Mesodermal cell (in vitro differentiated cells): ENCODE data around the gene ZGLP1.
"Not testable (repeated sequence)": the region's sequence is repeated elsewhere in the genome, so short reads cannot be mapped to it uniquely, and the experiment has no call there.

ENCODE experiments used
- H3K27ac ChIP-seq: 2 replicates; pipeline ENCODE4 v1.7.0; 2013; ENCODE audit warnings: mild to moderate bottlenecking, low read depth, low read length, moderate library complexity; ENCODE audit not compliant: severe bottlenecking
- H3K36me3 ChIP-seq: 2 replicates; pipeline ENCODE4 v1.7.1; 2013; ENCODE audit warnings: mild to moderate bottlenecking, low read length, moderate library complexity; ENCODE audit not compliant: control insufficient read depth, insufficient read depth
- H3K4me1 ChIP-seq: one replicate; pipeline ENCODE4 v1.7.1; 2013; ENCODE audit warnings: mild to moderate bottlenecking, low read length; ENCODE audit not compliant: insufficient read depth, control insufficient read depth, poor library complexity, severe bottlenecking
- H3K4me3 ChIP-seq: 2 replicates; pipeline ENCODE4 v1.7.0; 2013; ENCODE audit warnings: low read length, control low read depth, mild to moderate bottlenecking; ENCODE audit not compliant: insufficient read depth, poor library complexity, severe bottlenecking; ENCODE audit errors: extremely low read depth
- H3K9me3 ChIP-seq: 2 replicates; pipeline ENCODE4 v1.7.1; 2013; ENCODE audit warnings: mild to moderate bottlenecking, low read length, moderate library complexity; ENCODE audit not compliant: control insufficient read depth
- WGBS, 2 experiments: methylation state at CpG; one replicate each; pipeline ENCODE4 v1.1.5; 2013; ENCODE audit warnings: missing lambda C conversion rate in 2 of 2; ENCODE audit not compliant: insufficient coverage in 2 of 2; 5-methylcytosine and 5-hydroxymethylcytosine counted together

ZGLP1 gene

DNA sequence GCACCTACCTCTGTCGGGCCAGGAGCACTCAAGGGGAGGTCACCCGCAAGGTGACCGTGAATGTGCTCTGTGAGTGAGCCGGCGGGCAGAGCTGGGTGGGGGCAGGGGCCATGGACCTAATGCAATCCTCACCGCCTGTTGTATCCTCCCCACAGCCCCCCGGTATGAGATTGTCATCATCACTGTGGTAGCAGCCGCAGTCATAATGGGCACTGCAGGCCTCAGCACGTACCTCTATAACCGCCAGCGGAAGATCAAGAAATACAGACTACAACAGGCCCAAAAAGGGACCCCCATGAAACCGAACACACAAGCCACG, 24.7 kb downstream of the ZGLP1 start:
- Histone ChIP-seq H3K9me3 (no peaks in the 10 kb centered on the region), H3K36me3 (no peaks in the 10 kb centered on the region), H3K4me3 (no peak overlapping the region), H3K4me1 (no peaks in the 10 kb centered on the region), H3K27ac (no peak overlapping the region)
- 96 to 99% methylated on average over 13 of the region's 13 CpGs for WGBS, 2 experiments

DNA sequence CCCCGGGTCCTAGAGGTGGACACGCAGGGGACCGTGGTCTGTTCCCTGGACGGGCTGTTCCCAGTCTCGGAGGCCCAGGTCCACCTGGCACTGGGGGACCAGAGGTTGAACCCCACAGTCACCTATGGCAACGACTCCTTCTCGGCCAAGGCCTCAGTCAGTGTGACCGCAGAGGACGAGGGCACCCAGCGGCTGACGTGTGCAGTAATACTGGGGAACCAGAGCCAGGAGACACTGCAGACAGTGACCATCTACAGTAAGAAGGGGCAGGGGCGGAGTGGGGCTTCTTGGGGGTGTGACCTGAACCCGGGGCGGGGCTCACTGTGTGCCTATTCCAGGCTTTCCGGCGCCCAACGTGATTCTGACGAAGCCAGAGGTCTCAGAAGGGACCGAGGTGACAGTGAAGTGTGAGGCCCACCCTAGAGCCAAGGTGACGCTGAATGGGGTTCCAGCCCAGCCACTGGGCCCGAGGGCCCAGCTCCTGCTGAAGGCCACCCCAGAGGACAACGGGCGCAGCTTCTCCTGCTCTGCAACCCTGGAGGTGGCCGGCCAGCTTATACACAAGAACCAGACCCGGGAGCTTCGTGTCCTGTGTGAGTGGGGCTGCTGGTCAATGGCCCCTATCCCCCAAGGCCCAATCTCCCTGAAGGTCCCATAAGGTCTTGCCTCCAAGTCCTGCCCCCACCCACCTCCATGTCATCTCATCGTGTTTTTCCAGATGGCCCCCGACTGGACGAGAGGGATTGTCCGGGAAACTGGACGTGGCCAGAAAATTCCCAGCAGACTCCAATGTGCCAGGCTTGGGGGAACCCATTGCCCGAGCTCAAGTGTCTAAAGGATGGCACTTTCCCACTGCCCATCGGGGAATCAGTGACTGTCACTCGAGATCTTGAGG, 25.3 kb downstream of the ZGLP1 start:
- Histone ChIP-seq H3K36me3 (no peaks in the 10 kb centered on the region), H3K9me3 (no peaks in the 10 kb centered on the region), H3K4me1 (no peaks in the 10 kb centered on the region), H3K4me3 (no peak overlapping the region), H3K27ac (no peak overlapping the region)
- WGBS, 2 experiments, result 95% methylated on average over 30 to 32 of the region's 34 CpGs

DNA sequence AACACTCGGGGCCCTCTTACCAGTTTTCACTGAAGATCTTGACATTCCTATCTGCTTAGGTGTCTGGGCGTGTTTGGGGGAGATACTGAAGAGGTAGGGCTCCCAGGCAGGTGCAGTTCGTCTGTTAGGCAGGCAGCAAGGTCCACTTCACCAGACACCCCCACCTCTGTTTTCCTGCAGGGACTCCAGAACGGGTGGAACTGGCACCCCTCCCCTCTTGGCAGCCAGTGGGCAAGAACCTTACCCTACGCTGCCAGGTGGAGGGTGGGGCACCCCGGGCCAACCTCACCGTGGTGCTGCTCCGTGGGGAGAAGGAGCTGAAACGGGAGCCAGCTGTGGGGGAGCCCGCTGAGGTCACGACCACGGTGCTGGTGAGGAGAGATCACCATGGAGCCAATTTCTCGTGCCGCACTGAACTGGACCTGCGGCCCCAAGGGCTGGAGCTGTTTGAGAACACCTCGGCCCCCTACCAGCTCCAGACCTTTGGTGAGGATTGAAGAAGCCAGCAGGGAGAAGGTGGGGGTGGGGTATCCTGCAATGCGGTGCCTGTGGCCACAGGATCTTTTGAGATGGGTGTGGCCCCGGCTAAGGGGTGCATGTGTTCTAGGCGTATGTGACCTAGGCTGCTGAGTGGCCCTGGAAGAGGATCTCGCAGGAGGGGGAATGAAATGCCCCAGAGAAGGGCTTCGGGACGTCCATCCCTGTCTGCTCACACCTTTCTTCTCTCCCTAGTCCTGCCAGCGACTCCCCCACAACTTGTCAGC, 26.1 kb downstream of the ZGLP1 start:
- Histone ChIP-seq H3K9me3 (no peaks in the 10 kb centered on the region), H3K36me3 (no peaks in the 10 kb centered on the region), H3K27ac (no peak overlapping the region), H3K4me1 (no peaks in the 10 kb centered on the region), H3K4me3 (no peak overlapping the region)
- 78 to 87% methylated on average over 17 to 19 of the region's 23 CpGs for WGBS, 2 experiments

DNA sequence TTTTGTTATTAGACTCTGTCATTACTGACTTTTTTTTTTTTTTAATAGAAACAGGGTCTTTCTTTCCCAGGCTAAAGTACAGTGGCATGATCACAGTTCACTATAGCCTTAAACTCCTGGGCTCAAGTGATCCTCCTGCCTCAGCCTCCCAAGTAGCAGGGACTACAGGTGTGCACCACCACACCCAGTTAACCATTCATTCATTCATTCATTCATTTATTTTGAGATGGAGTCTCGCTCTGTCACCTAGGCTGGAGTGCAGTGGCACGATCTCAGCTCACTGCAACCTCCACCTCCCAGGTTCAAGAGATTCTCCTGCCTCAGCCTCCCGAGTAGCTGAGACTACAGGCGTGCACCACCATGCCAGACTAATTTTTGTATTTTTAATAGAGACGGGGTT, 27.6 kb downstream of the ZGLP1 start:
- WGBS, 2 experiments, result 81 to 98% methylated on average over 4 to 5 of the region's 5 CpGs
- not testable (repeated sequence) for H3K27ac ChIP-seq, H3K4me3 ChIP-seq, H3K36me3 ChIP-seq, H3K4me1 ChIP-seq, H3K9me3 ChIP-seq

DNA sequence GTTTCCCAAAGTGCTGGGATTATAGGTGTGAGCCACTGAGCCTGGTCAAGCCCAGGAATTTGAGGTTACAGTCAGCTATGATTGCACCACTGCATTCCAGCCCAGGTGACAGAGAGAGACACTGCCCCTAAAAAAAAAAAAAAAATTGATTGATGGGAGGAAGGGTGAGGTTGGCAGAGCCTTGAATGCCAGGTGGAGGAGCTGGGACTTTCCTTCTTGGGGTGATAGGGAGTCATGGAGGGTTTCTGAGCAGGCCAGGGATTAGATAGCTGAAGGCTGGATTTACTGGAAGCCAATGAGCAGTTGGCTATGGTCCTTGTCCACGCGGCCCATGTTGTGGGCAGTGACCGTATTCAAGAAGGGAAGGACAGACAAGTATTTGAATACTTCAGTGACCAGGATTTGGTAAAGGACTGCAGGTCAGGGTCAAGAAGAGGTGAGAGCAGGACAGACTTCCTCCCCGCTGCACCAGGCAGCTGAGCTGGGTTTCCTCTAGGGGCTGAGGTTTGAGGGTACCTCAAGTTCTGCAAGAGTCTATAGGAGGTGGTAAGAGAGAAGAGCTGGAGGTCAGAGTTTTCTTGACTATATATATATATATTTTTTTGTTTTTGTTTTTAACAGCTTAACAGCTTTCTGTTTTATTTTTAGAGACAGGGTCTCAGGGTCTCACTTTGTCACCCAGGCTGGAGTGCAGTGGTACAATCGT, 29.7 kb downstream of the ZGLP1 start:
- Histone ChIP-seq H3K27ac (no peak overlapping the region), H3K4me3 (no peak overlapping the region)
- WGBS, 2 experiments, result 91 to 94% methylated on average over 4 to 5 of the region's 5 CpGs

DNA sequence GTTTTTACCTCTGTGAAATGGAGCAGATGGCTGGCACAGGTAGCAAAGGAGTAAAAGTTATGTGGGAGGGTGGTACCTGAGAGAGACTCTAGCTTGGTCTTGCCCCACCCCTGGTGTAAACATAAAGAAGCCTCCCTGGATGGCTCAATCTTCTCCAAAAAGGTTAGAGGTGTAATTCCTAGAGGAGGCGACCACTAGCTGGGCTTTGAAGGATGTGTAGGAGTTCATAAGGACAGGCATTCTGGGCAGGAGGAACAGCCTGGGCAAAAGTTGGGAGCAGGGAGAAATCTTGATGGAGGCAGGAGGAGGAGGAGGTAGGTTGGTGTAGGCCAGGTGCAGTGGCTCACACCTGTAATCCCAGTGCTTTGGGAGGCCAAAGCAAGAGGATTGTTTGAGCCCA, 30.7 kb downstream of the ZGLP1 start:
- Histone ChIP-seq H3K27ac (no peak overlapping the region), H3K4me1 (no peaks in the 10 kb centered on the region), H3K4me3 (no peak overlapping the region), H3K9me3 (no peaks in the 10 kb centered on the region), H3K36me3 (no peaks in the 10 kb centered on the region)
- 92 to 100% methylated on average over 1 of the region's 1 CpG for WGBS, 2 experiments

More for the DNA sequence above, 29.7 kb downstream of the ZGLP1 start:
- no peaks in the 10 kb centered on the region for H3K4me1 ChIP-seq
- no peaks in the 10 kb centered on the region for H3K9me3 ChIP-seq
- no peaks in the 10 kb centered on the region for H3K36me3 ChIP-seq

DNA sequence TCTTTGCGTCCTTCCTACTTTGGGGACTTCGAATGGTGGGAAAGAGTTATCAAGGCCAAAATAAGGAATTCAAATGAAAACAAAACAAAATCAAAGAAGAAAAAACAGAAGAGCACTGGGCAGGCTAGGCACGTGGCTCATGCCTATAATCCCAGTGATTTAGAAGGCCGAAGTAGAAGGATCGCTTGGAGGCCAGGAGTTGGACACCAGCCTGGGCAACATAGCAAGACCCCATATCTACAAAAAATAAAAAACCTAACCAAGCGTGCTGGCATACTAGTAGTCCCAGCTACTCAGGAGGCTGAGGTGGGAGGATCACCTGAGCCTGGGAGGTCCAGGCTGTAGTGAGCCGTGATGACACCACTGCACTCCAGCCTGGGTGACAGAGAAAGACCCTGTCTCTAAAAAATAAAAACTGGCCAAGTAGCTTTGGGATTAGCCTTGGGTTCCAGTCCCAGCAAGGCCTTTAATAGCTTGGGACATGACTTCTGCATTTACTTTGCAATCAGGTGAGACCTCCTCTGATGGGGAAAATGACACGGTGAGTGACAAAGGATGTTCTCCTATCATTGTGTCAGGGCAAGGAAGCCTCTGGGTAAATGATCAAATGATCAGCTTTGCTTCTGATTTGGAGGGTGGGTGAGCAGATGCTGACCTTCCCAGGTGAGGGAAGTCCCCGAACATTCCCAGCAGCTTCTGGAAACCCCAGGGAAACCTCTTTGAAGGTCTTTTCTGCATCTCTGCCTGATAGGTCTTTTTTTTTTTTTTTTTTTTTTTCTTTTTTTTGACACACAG, 31.6 kb downstream of the ZGLP1 start:
- no peaks in the 10 kb centered on the region for H3K9me3 ChIP-seq
- H3K4me3 ChIP-seq, result no peak overlapping the region
- H3K4me1 ChIP-seq, result no peaks in the 10 kb centered on the region
- H3K27ac ChIP-seq, result no peak overlapping the region
- no peaks in the 10 kb centered on the region for H3K36me3 ChIP-seq
- WGBS, 2 experiments, result 87 to 90% methylated on average over 4 to 8 of the region's 9 CpGs

DNA sequence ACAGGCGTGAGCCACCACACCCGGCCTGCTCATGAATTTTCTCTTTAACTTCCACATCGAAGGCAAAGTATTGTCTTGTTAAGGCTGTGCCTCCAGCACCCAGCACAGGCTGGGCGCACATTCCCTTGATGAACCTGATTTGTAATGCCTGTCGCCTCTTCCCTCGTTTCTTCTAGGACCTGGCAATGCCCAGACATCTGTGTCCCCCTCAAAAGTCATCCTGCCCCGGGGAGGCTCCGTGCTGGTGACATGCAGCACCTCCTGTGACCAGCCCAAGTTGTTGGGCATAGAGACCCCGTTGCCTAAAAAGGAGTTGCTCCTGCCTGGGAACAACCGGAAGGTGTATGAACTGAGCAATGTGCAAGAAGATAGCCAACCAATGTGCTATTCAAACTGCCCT, 35.0 kb downstream of the ZGLP1 start:
- no peak overlapping the region for H3K4me3 ChIP-seq
- no peak overlapping the region for H3K27ac ChIP-seq
- 96 to 99% methylated on average over 10 of the region's 10 CpGs for WGBS, 2 experiments
- H3K36me3 ChIP-seq, result no peaks in the 10 kb centered on the region
- H3K9me3 ChIP-seq, result no peaks in the 10 kb centered on the region
- no peaks in the 10 kb centered on the region for H3K4me1 ChIP-seq

DNA sequence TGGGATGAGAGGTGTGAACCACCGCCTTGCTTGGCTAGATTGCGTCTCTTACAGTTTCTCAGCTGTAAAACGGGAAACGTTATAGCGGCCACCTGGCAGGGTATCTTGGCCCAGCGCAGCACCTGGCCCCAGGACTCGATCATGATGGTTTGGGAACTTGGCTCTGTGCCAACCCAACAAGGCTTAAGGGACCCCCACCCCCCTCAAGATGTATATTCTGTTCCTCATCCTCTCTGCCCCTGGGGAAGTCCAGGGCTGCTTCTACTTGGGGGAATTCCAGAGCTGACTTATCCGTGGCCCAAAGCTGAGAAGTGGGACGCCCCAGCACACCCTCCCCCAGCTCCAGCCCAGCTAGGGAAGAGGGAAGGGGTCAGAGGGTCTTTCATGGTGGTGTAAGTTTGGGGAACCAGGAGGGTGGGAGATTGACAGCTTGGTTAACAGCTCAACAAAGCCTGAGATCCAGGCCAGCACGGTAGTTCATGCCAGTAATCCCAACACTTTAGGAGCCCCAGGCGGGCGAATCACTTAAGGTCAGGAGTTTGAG, 38.0 kb downstream of the ZGLP1 start:
- H3K36me3 ChIP-seq, result no peaks in the 10 kb centered on the region
- no peak overlapping the region for H3K4me3 ChIP-seq
- 73 to 78% methylated on average over 10 to 11 of the region's 12 CpGs for WGBS, 2 experiments
- H3K4me1 ChIP-seq, result no peaks in the 10 kb centered on the region
- no peak overlapping the region for H3K27ac ChIP-seq
- no peaks in the 10 kb centered on the region for H3K9me3 ChIP-seq
